Measurements from ENCODE around the gene HDHD5. TPM values are rescaled to one million over a fixed set of nuclear protein-coding genes. Genes with fewer than 3 reads are reported as not detected.

HDHD5 gene
- polyA plus RNA-seq, 1 donor from 2014 or later: 91.3 TPM

GRCh38 chr22:17155941-17156340, 3.1 kb downstream of the HDHD5 start:
- no peak overlapping the region for H3K27ac ChIP-seq (ENCODE audit: low read length)
- H3K36me3 ChIP-seq (ENCODE audit: insufficient read depth, low read length): no peaks in the 10 kb centered on the region
- peak overlapping the region; percentile 47 for H3K4me3 ChIP-seq (ENCODE audit: low read length)
- no peaks in the 10 kb centered on the region for H3F3A ChIP-seq (ENCODE audit: insufficient read depth, low read length, poor library complexity, severe bottlenecking)
- no peaks in the 10 kb centered on the region for H4K20me1 ChIP-seq (ENCODE audit: insufficient read depth)
- H3K27me3 ChIP-seq (ENCODE audit: insufficient read depth, low read depth, low read length): no peaks in the 10 kb centered on the region
- no peak overlapping the region for H3K4me2 ChIP-seq (ENCODE audit: low read length)
- TF ChIP-seq EZH2 (IDR thresholded peaks at IDR 0.05; ENCODE audit: borderline replicate concordance, insufficient read depth, low read length, poor library complexity, severe bottlenecking) (no peak), SMC3 (conservative IDR thresholded peaks at IDR 0.05; ENCODE audit: poor library complexity) (no peak), CTCF (IDR thresholded peaks at IDR 0.05; ENCODE audit: poor library complexity, severe bottlenecking) (no peak), REST (IDR thresholded peaks at IDR 0.05; ENCODE audit: borderline replicate concordance) (no peak), EP300 (conservative IDR thresholded peaks at IDR 0.05; ENCODE audit: poor library complexity, severe bottlenecking) (no peak), POLR2AphosphoS5 (IDR thresholded peaks at IDR 0.05) (no peak), MXI1 (conservative IDR thresholded peaks at IDR 0.05; ENCODE audit: poor library complexity, severe bottlenecking) (no peak), RAD21 (conservative IDR thresholded peaks at IDR 0.05) (no peak), TAF1 (IDR thresholded peaks at IDR 0.05; ENCODE audit: low read depth) (no peak)
- H3K9me3 ChIP-seq (ENCODE audit: low read length): no peaks in the 10 kb centered on the region
- no peak overlapping the region for H2AFZ ChIP-seq (ENCODE audit: low read depth, low read length)
- no peaks in the 10 kb centered on the region for H3K9me2 ChIP-seq (ENCODE audit: insufficient read depth, low read length)
- H3K9ac ChIP-seq (ENCODE audit: low read length): no peak overlapping the region
- peaks cover 13% of the 10 kb centered on the region for H3K79me2 ChIP-seq (replicated peaks; ENCODE audit: insufficient read depth, low read length)

GRCh38 chr22:17152971-17153370, 6.1 kb downstream of the HDHD5 start:
- no peaks in the 10 kb centered on the region for H3K9me3 ChIP-seq (ENCODE audit: low read length)
- H3K27me3 ChIP-seq (ENCODE audit: insufficient read depth, low read depth, low read length): no peaks in the 10 kb centered on the region
- no peaks in the 10 kb centered on the region for H4K20me1 ChIP-seq (ENCODE audit: insufficient read depth)
- TF ChIP-seq POLR2AphosphoS5 (IDR thresholded peaks at IDR 0.05) (no peak), CTCF (IDR thresholded peaks at IDR 0.05; ENCODE audit: poor library complexity, severe bottlenecking) (no peak), TAF1 (IDR thresholded peaks at IDR 0.05; ENCODE audit: low read depth) (no peak), EZH2 (IDR thresholded peaks at IDR 0.05; ENCODE audit: borderline replicate concordance, insufficient read depth, low read length, poor library complexity, severe bottlenecking) (no peak), EP300 (conservative IDR thresholded peaks at IDR 0.05; ENCODE audit: poor library complexity, severe bottlenecking) (no peak), RAD21 (conservative IDR thresholded peaks at IDR 0.05) (no peak), REST (IDR thresholded peaks at IDR 0.05; ENCODE audit: borderline replicate concordance) (no peak), MXI1 (conservative IDR thresholded peaks at IDR 0.05; ENCODE audit: poor library complexity, severe bottlenecking) (no peak), SMC3 (conservative IDR thresholded peaks at IDR 0.05; ENCODE audit: poor library complexity) (no peak)
- H3K36me3 ChIP-seq (ENCODE audit: insufficient read depth, low read length): no peaks in the 10 kb centered on the region
- H3K4me2 ChIP-seq (ENCODE audit: low read length): no peak overlapping the region
- H3K27ac ChIP-seq (ENCODE audit: low read length): no peak overlapping the region
- H3K79me2 ChIP-seq (replicated peaks; ENCODE audit: insufficient read depth, low read length): peaks cover 13% of the 10 kb centered on the region
- no peak overlapping the region for H2AFZ ChIP-seq (ENCODE audit: low read depth, low read length)
- no peaks in the 10 kb centered on the region for H3F3A ChIP-seq (ENCODE audit: insufficient read depth, low read length, poor library complexity, severe bottlenecking)
- H3K4me3 ChIP-seq (ENCODE audit: low read length): no peak overlapping the region
- no peak overlapping the region for H3K9ac ChIP-seq (ENCODE audit: low read length)
- no peaks in the 10 kb centered on the region for H3K9me2 ChIP-seq (ENCODE audit: insufficient read depth, low read length)

Measured in neural cell (in vitro differentiated cells).